Prostate gland (tissue), 2 donors: ENCODE data around the gene SLC32A1. TPM values are rescaled to one million over a fixed set of nuclear protein-coding genes. Genes with fewer than 3 reads are reported as not detected.

Experiments
- DNase-seq: peaks from one replicate; pipeline ENCODE4 v3.0.0-alpha.2; 2019; ENCODE audit warnings: low spot score
- H3K27ac ChIP-seq, 2 donors: fragments of 200-600 bp; sonication (generic); 2 replicates each; pipeline ENCODE4 v1.5.1; 2017 to 2019
- H3K27me3 ChIP-seq: fragments of 200-600 bp; sonication (generic); replicated peaks from 2 replicates; pipeline ENCODE4 v1.5.1; 2019; ENCODE audit not compliant: insufficient read depth
- H3K36me3 ChIP-seq, 2 donors: fragments of 200-600 bp; sonication (generic); 1 replicate in 1 of 2; 2 replicates in 1 of 2; pipeline versions ENCODE4 v1.5.1 to v1.8.1; 2017 to 2019
- H3K4me1 ChIP-seq: fragments of 200-600 bp; sonication (generic); replicated peaks from 2 replicates; pipeline ENCODE4 v1.5.1; 2019
- H3K4me3 ChIP-seq, 2 donors: fragments of 200-600 bp; sonication (generic); 2 replicates each; pipeline ENCODE4 v1.5.1; 2017 to 2019
- H3K9me3 ChIP-seq: fragments of 200-600 bp; sonication (generic); 2 replicates; pipeline ENCODE4 v1.5.1; 2017
- CTCF ChIP-seq, 4 experiments: fragments of 200-600 bp in 2 of 4; fragments of 450-650 bp in 2 of 4; sonication (generic) in 2 of 4; IDR thresholded peaks; 1 replicate in 3 of 4; 2 replicates in 1 of 4; pipeline ENCODE4 v1.5.1; 2016 to 2019; ENCODE audit warnings: antibody characterized with exemption in 4 of 4, mild to moderate bottlenecking in 2 of 4, moderate library complexity in 2 of 4
- POLR2A ChIP-seq: fragments of 450-650 bp; IDR thresholded peaks from one replicate; pipeline ENCODE4 v1.6.1; 2016; ENCODE audit warnings: antibody characterized with exemption, mild to moderate bottlenecking
- POLR2AphosphoS5 ChIP-seq: sonication (generic); formaldehyde crosslinking; IDR thresholded peaks from one replicate; pipeline ENCODE4 v1.6.1; 2017; ENCODE audit warnings: antibody characterized with exemption
- WGBS: methylation state at CpG from one replicate; pipeline ENCODE4 v1.1.5; 2018; 5-methylcytosine and 5-hydroxymethylcytosine counted together
- intact Hi-C: fragments of 100-400 bp; cut with DNase I; formaldehyde crosslinking; loops from one replicate; pipeline ENCODE4 v1.14.2; 2022
- total RNA-seq, 2 donors: library from RNA; depleted of rRNA; stranded (reverse); fragments of >200 nt; gene quantifications; one replicate each; pipeline ENCODE4 v1.1.0, GENCODE V29; 2016

SLC32A1 gene
- total RNA-seq: not detected

GRCh38 chr20:38723848-38724625 lies at the start of gene SLC32A1:
Gene SLC32A1, plus strand, starts transcription at chr20:38724486. Its CDS starts 239 bp downstream, at chr20:38724725.
- Histone ChIP-seq H3K27me3 (peaks cover 60% of the 10 kb centered on the region), H3K4me1 (no peaks in the 10 kb centered on the region), H3K9me3 (no peaks in the 10 kb centered on the region), H3K4me3 (no peak within 1 kb of the TSS), H3K27ac (no peak within 1 kb of the TSS), H3K36me3 (no peaks in the 10 kb centered on the region)
- 1% methylated on average over 67 of the region's 76 CpGs for WGBS
- intact Hi-C loops: no loop called here
- TF ChIP-seq CTCF (IDR thresholded peaks at IDR 0.05): no peak
- TF ChIP-seq POLR2A: no peak
- no peak for TF ChIP-seq POLR2AphosphoS5
- no peak for DNase-seq

GRCh38 chr20:38674765-38675133 lies 49.5 kb upstream of the SLC32A1 start:
- WGBS: 30% methylated on average over 13 of the region's 13 CpGs
- DNase-seq: no peak

GRCh38 chr20:38676576-38676975 lies 47.7 kb upstream of the SLC32A1 start:
- Histone ChIP-seq H3K27me3 (peaks cover 4% of the 10 kb centered on the region), H3K9me3 (no peaks in the 10 kb centered on the region), H3K4me1 (no peaks in the 10 kb centered on the region), H3K4me3 (no peak overlapping the region), H3K27ac (no peak overlapping the region), H3K36me3 (no peaks in the 10 kb centered on the region)
- WGBS: 84% methylated on average over 5 of the region's 5 CpGs
- intact Hi-C loops: no loop called here
- TF ChIP-seq CTCF (IDR thresholded peaks at IDR 0.05): no peak
- TF ChIP-seq POLR2A: no peak
- no peak for TF ChIP-seq POLR2AphosphoS5
- no peak for DNase-seq

More at GRCh38 chr20:38674765-38675133, 49.5 kb upstream of the SLC32A1 start:
- no peak overlapping the region for H3K4me3 ChIP-seq
- no peak overlapping the region for H3K27ac ChIP-seq
- H3K9me3 ChIP-seq: no peaks in the 10 kb centered on the region
- peaks cover 4% of the 10 kb centered on the region for H3K27me3 ChIP-seq
- intact Hi-C loops: no loop called here
- no peaks in the 10 kb centered on the region for H3K4me1 ChIP-seq
- no peak for TF ChIP-seq POLR2AphosphoS5
- no peak for TF ChIP-seq POLR2A
- TF ChIP-seq CTCF (IDR thresholded peaks at IDR 0.05): no peak
- no peaks in the 10 kb centered on the region for H3K36me3 ChIP-seq

GRCh38 chr20:38680500-38681306 lies 43.6 kb upstream of the SLC32A1 start:
- no peak for DNase-seq
- Histone ChIP-seq H3K27ac (no peak overlapping the region), H3K9me3 (no peaks in the 10 kb centered on the region), H3K4me1 (no peaks in the 10 kb centered on the region), H3K4me3 (no peak overlapping the region), H3K27me3 (no peaks in the 10 kb centered on the region), H3K36me3 (no peaks in the 10 kb centered on the region)
- intact Hi-C loops: no loop called here
- WGBS: 38% methylated on average over 9 of the region's 9 CpGs
- TF ChIP-seq POLR2A: no peak
- TF ChIP-seq CTCF (IDR thresholded peaks at IDR 0.05): no peak
- no peak for TF ChIP-seq POLR2AphosphoS5
